DND-41 (cell line): Measurements from ENCODE around the gene DRD1.
"Not testable (repeated sequence)": the region's sequence is repeated elsewhere in the genome, so short reads cannot be mapped to it uniquely, and the experiment has no call there.

ENCODE experiments used
- CTCF ChIP-seq: IDR thresholded peaks from 2 replicates; pipeline ENCODE4 v1.5.1; 2012; ENCODE audit warnings: borderline replicate concordance, low read length, moderate library complexity, mild to moderate bottlenecking; ENCODE audit not compliant: poor library complexity, severe bottlenecking; ENCODE audit errors: extremely low read depth
- EZH2 ChIP-seq: IDR thresholded peaks from 3 replicates; pipeline ENCODE4 v1.6.1; 2012; ENCODE audit warnings: borderline replicate concordance, low read depth, mild to moderate bottlenecking, moderate library complexity, low read length, inconsistent platforms; ENCODE audit not compliant: severe bottlenecking

- not testable (repeated sequence) for TF ChIP-seq CTCF, EZH2
These were observed 10.4 kb upstream of the DRD1 start for GRCh38 chr5:175454338-175454737.
